Mammary epithelial cell (primary cell): ENCODE results near the gene TMTC2.

Source experiments
- EZH2 ChIP-seq: IDR thresholded peaks from 2 replicates; pipeline ENCODE4 v1.6.1; 2012; ENCODE audit warnings: low read length, inconsistent platforms, borderline replicate concordance
- TF ChIP-seq, protein P1 (sequence below), 2 donors: IDR thresholded peaks in 1 of 2; conservative IDR thresholded peaks in 1 of 2; 2 replicates each; pipeline ENCODE4 v1.5.1; 2011 to 2012; ENCODE audit warnings: inconsistent platforms in 2 of 2, low read length in 2 of 2, mild to moderate bottlenecking in 2 of 2, control low read depth in 1 of 2, low read depth in 1 of 2; ENCODE audit not compliant: insufficient read depth in 1 of 2; ENCODE audit errors: extremely low read depth in 1 of 2

DNA sequence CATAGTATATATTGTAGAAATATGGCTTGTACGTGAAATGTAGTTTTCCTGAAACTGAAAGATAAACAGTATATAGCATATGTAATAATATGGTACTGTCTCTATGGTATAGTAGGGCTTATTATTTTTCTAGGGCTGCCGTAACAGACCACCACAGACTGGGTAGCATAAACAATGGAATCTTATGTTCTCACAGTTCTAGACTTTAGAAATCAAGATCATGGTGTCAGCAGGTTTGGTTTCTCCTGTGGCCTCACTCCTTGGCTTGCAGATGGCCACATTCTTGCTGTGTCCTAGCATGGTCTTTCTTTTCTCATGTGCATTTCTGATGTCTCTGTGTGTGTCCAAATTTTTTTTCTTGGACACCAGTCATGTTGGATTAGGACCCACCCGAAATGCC is 155.8 kb downstream of the TMTC2 start:
- TF ChIP-seq, protein P1, sequence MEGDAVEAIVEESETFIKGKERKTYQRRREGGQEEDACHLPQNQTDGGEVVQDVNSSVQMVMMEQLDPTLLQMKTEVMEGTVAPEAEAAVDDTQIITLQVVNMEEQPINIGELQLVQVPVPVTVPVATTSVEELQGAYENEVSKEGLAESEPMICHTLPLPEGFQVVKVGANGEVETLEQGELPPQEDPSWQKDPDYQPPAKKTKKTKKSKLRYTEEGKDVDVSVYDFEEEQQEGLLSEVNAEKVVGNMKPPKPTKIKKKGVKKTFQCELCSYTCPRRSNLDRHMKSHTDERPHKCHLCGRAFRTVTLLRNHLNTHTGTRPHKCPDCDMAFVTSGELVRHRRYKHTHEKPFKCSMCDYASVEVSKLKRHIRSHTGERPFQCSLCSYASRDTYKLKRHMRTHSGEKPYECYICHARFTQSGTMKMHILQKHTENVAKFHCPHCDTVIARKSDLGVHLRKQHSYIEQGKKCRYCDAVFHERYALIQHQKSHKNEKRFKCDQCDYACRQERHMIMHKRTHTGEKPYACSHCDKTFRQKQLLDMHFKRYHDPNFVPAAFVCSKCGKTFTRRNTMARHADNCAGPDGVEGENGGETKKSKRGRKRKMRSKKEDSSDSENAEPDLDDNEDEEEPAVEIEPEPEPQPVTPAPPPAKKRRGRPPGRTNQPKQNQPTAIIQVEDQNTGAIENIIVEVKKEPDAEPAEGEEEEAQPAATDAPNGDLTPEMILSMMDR (conservative IDR thresholded peaks at IDR 0.05 in 1 of 2, IDR thresholded peaks at IDR 0.05 in 1 of 2; ENCODE audit: extremely low read depth in 1 of 2, insufficient read depth in 1 of 2, low read depth in 1 of 2, low read length in 2 of 2): no peak
- TF ChIP-seq EZH2: no peak
